Naive thymus-derived CD8-positive, alpha-beta T cell (primary cell): ENCODE measurements around the gene SPATS2L. TPM values are rescaled to one million over a fixed set of nuclear protein-coding genes. Genes with fewer than 3 reads are reported as not detected.

ENCODE experiments used
- ATAC-seq, 2 donors: fragments of 150-1000 bp; cut with Tn5 transposase in 1 of 2; sonication (Bioruptor Pico), chemical (Tn5 transposase) in 1 of 2; 1 replicate in 1 of 2; 2 replicates in 1 of 2; pipeline ENCODE4 v1.10.0; 2021; ENCODE audit warnings: mild to moderate bottlenecking in 2 of 2, moderate library complexity in 2 of 2
- POLR2A ChIA-PET: fragments of 350-600 bp; sonication (Branson Sonifier 250); formaldehyde crosslinking; loops from one replicate; lab custom pipeline; 2021; ENCODE audit warnings: antibody characterized with exemption; lab: Charles Lee
- DNase-seq, 10 donors: peaks; one replicate each; pipeline versions ENCODE4 v3.0.0 to v3.0.0-alpha.2; 2020 to 2022
- H3K27ac Mint-ChIP-seq, 10 donors: one replicate each; pipeline ENCODE4 v1.8.0; 2020 to 2022; ENCODE audit warnings: mild to moderate bottlenecking in 10 of 10, mixed read lengths in 10 of 10, moderate library complexity in 4 of 10, inconsistent platforms in 1 of 10
- H3K27me3 Mint-ChIP-seq, 5 donors: one replicate each; pipeline ENCODE4 v1.8.0; 2021 to 2022; ENCODE audit warnings: mixed read lengths in 5 of 5
- H3K36me3 Mint-ChIP-seq, 3 donors: one replicate each; pipeline ENCODE4 v1.8.0; 2020 to 2022; ENCODE audit warnings: mixed read lengths in 3 of 3, mild to moderate bottlenecking in 2 of 3, inconsistent platforms in 1 of 3
- H3K4me1 Mint-ChIP-seq, 4 donors: one replicate each; pipeline ENCODE4 v1.8.0; 2021 to 2022; ENCODE audit warnings: mixed read lengths in 4 of 4
- H3K4me3 Mint-ChIP-seq, 10 donors: one replicate each; pipeline ENCODE4 v1.8.0; 2020 to 2022; ENCODE audit warnings: mild to moderate bottlenecking in 10 of 10, mixed read lengths in 10 of 10, moderate library complexity in 6 of 10, inconsistent platforms in 1 of 10
- H3K9me3 Mint-ChIP-seq, 9 donors: one replicate each; pipeline ENCODE4 v1.8.0; 2020 to 2022; ENCODE audit warnings: mixed read lengths in 9 of 9, mild to moderate bottlenecking in 3 of 9, inconsistent platforms in 1 of 9, moderate library complexity in 1 of 9
- polyA plus RNA-seq, 3 donors: library from polyadenylated mRNA; unstranded; fragments of 300-500 nt; fragmentation: Illumina TruSeq; gene quantifications; one replicate each; pipeline ENCODE4 v1.2.3, GENCODE V29; 2021
- total RNA-seq, 8 experiments: library from RNA in 2 of 8; stranded (reverse) in 2 of 8; gene quantifications; one replicate each; pipeline ENCODE4 v1.2.3 and lab custom pipeline; 2021 to 2026

Gene SPATS2L
- total and polyA plus RNA-seq, 5 experiments from 2014 or later, result 0.97 to 2.6 (median 1.4) TPM

DNA sequence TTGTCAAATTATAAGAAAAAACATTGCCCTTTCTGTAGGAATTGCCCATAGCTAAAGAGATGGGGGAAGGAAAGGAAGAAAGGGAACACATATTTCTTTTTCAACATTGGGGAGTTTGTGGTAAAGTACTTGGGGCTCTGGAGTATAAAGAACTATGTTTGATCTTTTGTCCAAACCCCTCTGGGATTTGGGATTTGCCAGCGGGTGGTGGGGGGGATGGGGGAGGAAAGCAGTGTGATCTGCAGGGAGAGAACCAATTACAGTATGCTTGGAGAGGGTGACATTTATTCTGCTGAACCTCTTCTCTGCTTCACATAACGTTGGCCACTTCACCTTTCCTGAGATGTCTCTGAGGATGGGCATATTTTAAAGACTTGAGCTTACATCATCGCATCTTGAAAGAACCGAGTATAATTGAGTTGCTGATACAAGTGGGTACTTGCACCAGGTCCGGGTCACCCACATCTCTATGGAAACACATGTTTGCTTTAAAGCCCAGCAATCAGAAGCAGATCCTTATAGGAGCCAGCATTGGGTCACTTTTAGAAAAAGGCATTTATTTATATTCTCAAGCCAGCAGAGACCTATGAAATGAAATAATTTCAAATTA lies 73.1 kb downstream of the SPATS2L start:
- no peak overlapping the region for H3K4me3 Mint-ChIP-seq
- ATAC-seq, result no peak
- no peaks in the 10 kb centered on the region for H3K27me3 Mint-ChIP-seq
- peaks cover 17 to 49% (median 38%) of the 10 kb centered on the region in 4 donors for H3K4me1 Mint-ChIP-seq
- H3K36me3 Mint-ChIP-seq, result no peaks in the 10 kb centered on the region
- H3K27ac Mint-ChIP-seq, result peak overlapping the region in 2 of 10 donors; percentile 64 to 86
- POLR2A ChIA-PET, result no interaction called here
- DNase-seq, result no peak
- H3K9me3 Mint-ChIP-seq, result no peaks in the 10 kb centered on the region

- Mint-ChIP-seq H3K4me3 (no peak overlapping the region), H3K27ac (peak overlapping the region in 3 of 10 donors; percentile 22 to 86 (median 36)), H3K9me3 (no peaks in the 10 kb centered on the region), H3K27me3 (no peaks in the 10 kb centered on the region), H3K36me3 (no peaks in the 10 kb centered on the region), H3K4me1 (peaks cover 14 to 45% (median 34%) of the 10 kb centered on the region in 4 donors)
- no peak for ATAC-seq
- DNase-seq, result no peak
- POLR2A ChIA-PET, result no interaction called here
Measured at GRCh38 chr2:200380091-200380561, 73.6 kb downstream of the SPATS2L start.

- no peak for DNase-seq
- Mint-ChIP-seq H3K27ac (peak overlapping the region in 7 of 10 donors; percentile 6 to 86 (median 36)), H3K4me3 (no peak overlapping the region), H3K4me1 (peaks cover 13 to 37% (median 27%) of the 10 kb centered on the region in 4 donors), H3K9me3 (no peaks in the 10 kb centered on the region), H3K36me3 (no peaks in the 10 kb centered on the region), H3K27me3 (no peaks in the 10 kb centered on the region)
- ATAC-seq, result no peak
- POLR2A ChIA-PET, result no interaction called here
Measured at GRCh38 chr2:200380833-200381542, 74.5 kb downstream of the SPATS2L start.

DNA sequence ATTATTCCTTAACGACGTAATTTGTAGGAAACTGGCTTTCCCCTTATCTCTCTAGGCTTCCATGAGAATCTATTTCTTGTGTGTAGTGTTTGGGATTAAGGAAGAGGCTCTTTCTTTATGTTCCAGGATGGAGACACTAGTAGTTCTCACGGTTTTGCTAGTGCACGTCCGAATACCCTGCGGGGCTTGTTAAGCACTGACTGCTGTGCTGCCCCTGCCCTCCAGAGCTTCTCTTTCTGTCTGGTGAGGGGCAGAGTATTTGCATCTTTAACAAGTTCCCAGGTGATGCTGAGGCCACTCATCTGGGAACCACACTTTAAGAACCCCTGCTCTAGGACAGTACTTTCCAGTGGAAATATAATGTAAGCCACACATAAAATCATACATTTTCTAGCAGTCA lies 76.4 kb downstream of the SPATS2L start:
- Mint-ChIP-seq H3K27me3 (no peaks in the 10 kb centered on the region), H3K4me1 (peaks cover 8 to 22% (median 14%) of the 10 kb centered on the region in 4 donors), H3K9me3 (no peaks in the 10 kb centered on the region), H3K27ac (peak overlapping the region in 1 of 10 donors; percentile 84), H3K36me3 (no peaks in the 10 kb centered on the region), H3K4me3 (no peak overlapping the region)
- POLR2A ChIA-PET, result interaction anchor here (1.0 kb wide), 1 partner anchor 8 kb away, joined by 3 read pairs; no protein-coding TSS in a partner anchor
- DNase-seq (no peak), ATAC-seq (no peak)

DNA sequence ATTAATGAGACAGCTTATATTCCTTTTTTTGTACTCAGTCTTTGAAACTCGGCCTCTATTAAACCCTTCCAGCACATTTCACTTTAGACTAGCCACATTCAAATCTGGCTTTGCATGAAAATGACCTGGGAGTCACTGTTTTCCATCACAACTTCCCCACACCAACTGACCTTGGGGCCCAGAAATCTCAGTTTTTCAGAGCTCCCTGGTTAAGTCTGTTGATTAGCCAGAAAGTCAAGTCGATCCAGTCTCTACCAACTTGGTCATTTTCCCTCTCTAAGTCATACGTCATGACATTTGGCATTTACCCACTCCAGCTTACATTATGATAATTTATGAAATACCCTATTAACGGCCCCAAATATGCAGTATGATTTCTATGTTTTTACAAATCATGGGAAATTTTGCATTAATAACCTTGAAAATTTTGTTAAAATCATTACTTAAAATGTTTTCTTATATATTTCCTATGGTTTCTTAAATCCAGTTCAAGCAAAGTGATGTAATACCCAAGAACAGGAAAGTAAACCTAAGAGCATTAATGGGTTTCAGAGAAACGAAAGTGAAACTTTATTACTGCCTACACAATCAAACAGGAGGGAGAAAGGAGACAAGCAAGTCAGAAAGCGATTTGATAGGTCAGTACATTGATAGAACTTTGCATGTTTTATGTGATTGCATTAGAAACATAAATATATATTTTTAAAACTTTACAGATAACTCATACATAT lies 77.1 kb downstream of the SPATS2L start:
- Mint-ChIP-seq H3K36me3 (no peaks in the 10 kb centered on the region), H3K9me3 (no peaks in the 10 kb centered on the region), H3K4me3 (peak overlapping the region; percentile 1 to 81 (median 58)), H3K4me1 (peaks cover 8 to 22% (median 13%) of the 10 kb centered on the region in 4 donors), H3K27me3 (no peaks in the 10 kb centered on the region), H3K27ac (peak overlapping the region in 9 of 10 donors; percentile 0 to 97 (median 43))
- POLR2A ChIA-PET, result interaction anchor here (1.0 kb wide), 1 partner anchor 9 kb away, joined by 3 read pairs; no protein-coding TSS in a partner anchor
- ATAC-seq, result peak; percentile 80 to 85
- DNase-seq, result peak in 3 of 10 donors; percentile 32 to 40 (median 39)

GRCh38 chr2:200385063-200385635 lies 78.7 kb downstream of the SPATS2L start:
- H3K27ac Mint-ChIP-seq, result peak overlapping the region in 2 of 10 donors; percentile 11 to 54

DNA sequence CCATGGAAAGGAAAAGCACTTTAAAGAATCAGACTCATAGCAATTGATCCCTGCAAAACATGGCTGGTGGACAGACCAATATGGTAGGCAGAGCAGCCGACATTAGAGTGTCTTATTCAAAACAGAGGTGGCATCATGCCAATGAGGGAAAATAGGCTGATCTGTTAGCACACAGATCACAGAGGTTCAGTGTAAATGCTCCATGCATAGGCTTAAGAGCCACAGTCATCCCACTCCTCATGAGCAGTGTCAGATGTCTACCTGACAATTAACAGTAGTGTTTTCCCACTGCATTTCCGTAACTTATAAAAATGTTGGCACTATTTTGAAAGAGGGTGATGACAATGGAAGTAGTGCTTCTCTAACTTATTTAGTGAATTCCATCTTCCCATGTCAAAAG lies 86.7 kb downstream of the SPATS2L start:
- Mint-ChIP-seq H3K27ac (no peak overlapping the region), H3K27me3 (peaks cover 0 to 2% (median 0%) of the 10 kb centered on the region in 5 donors), H3K9me3 (no peaks in the 10 kb centered on the region), H3K4me3 (no peak overlapping the region), H3K36me3 (peaks cover 0 to 6% (median 5%) of the 10 kb centered on the region in 3 donors), H3K4me1 (peaks cover 0 to 2% (median 0%) of the 10 kb centered on the region in 4 donors)
- ATAC-seq, result no peak
- DNase-seq, result no peak
- POLR2A ChIA-PET, result no interaction called here

More at GRCh38 chr2:200385063-200385635, 78.7 kb downstream of the SPATS2L start:
- Mint-ChIP-seq H3K4me3 (peak overlapping the region in 1 of 10 donors; percentile 26), H3K27me3 (no peaks in the 10 kb centered on the region), H3K9me3 (no peaks in the 10 kb centered on the region), H3K4me1 (peaks cover 8 to 22% (median 13%) of the 10 kb centered on the region in 4 donors), H3K36me3 (peaks cover 0 to 2% (median 2%) of the 10 kb centered on the region in 3 donors)
- no peak for DNase-seq
- ATAC-seq, result no peak
- POLR2A ChIA-PET, result interaction anchor here (0.6 kb wide), 2 partner anchors 541 to 1876 kb away, joined by 3 to 4 read pairs; no protein-coding TSS in a partner anchor

DNA sequence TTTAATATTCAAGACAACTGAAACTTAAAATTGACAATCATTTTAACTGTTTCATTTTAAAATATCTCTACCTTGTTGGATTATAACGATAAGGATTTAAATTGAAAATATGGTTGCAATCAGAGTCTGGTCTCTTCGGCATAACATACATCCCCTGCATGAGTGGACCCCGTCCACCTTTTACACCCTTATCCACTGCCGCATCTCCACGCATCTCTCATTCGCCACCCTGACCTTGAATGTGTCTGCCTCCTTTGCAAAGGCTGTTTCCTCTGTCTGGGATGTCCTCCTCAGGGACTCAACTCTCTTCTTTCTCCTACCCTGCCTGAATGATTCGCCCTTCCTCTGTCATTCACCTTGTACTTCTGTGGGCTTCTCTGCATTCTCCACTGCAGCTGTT lies 87.6 kb downstream of the SPATS2L start:
- no peak for DNase-seq
- no peak overlapping the region for H3K4me3 Mint-ChIP-seq
- H3K27me3 Mint-ChIP-seq, result peaks cover 0 to 2% (median 0%) of the 10 kb centered on the region in 5 donors
- peaks cover 0 to 2% (median 0%) of the 10 kb centered on the region in 4 donors for H3K4me1 Mint-ChIP-seq
- H3K27ac Mint-ChIP-seq, result no peak overlapping the region
- peaks cover 0 to 6% (median 5%) of the 10 kb centered on the region in 3 donors for H3K36me3 Mint-ChIP-seq
- no peaks in the 10 kb centered on the region for H3K9me3 Mint-ChIP-seq
- ATAC-seq, result no peak
- POLR2A ChIA-PET, result no interaction called here

DNA sequence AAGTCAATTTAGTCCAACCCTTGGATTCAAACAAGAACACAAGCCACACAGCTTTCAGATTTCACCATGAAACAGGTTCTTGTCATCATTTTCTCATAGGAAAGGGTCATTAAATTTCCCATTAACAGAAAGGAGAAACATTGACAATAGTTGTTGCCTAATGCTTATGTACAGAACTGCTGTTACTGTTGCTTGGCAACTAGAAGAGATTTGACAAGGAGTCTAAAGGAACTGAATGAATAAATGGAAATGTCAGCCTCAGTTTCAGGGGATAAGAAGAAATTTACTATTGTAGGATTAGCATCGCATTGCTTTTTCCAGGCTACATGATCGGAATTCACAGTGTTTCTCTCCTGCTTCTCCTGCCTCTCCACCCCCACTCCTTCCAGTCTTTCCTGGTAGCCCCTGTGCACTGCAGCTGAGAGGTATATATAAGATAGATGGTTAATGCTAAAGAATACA lies 90.3 kb downstream of the SPATS2L start:
- H3K4me3 Mint-ChIP-seq, result no peak overlapping the region
- POLR2A ChIA-PET, result no interaction called here
- H3K27me3 Mint-ChIP-seq, result peaks cover 0 to 2% (median 0%) of the 10 kb centered on the region in 5 donors
- H3K36me3 Mint-ChIP-seq, result no peaks in the 10 kb centered on the region
- peaks cover 0 to 2% (median 0%) of the 10 kb centered on the region in 4 donors for H3K4me1 Mint-ChIP-seq
- H3K27ac Mint-ChIP-seq, result no peak overlapping the region
- ATAC-seq (no peak), DNase-seq (no peak)
- H3K9me3 Mint-ChIP-seq, result no peaks in the 10 kb centered on the region

DNA sequence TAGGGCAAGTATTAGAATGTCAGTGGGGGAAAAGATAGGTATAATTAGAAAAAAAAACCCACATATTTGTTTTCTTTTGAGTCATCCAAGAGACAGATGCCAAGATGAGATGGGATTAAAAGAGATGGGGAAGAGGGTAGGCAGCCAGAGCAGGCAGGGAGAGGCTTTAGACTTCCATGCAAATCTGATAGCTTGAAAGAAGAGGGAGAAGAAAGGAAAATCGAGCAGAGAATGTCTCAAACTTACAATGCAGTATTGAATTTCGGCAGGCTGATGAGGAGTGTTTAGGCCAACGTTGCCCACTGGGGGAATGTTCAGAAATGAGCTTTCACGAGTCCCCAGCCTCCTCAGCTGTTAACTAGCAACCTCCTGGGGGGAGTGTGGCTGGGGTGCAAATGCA lies 91.3 kb downstream of the SPATS2L start:
- ATAC-seq (no peak), DNase-seq (no peak)
- peaks cover 0 to 2% (median 0%) of the 10 kb centered on the region in 4 donors for H3K4me1 Mint-ChIP-seq
- H3K4me3 Mint-ChIP-seq, result no peak overlapping the region
- POLR2A ChIA-PET, result interaction anchor here (0.6 kb wide), 1 partner anchor 1966 kb away, joined by 3 read pairs; no protein-coding TSS in a partner anchor
- peaks cover 0 to 2% (median 0%) of the 10 kb centered on the region in 5 donors for H3K27me3 Mint-ChIP-seq
- H3K36me3 Mint-ChIP-seq, result no peaks in the 10 kb centered on the region
- H3K27ac Mint-ChIP-seq, result no peak overlapping the region
- no peaks in the 10 kb centered on the region for H3K9me3 Mint-ChIP-seq

- Mint-ChIP-seq H3K27ac (no peak overlapping the region), H3K4me3 (no peak overlapping the region), H3K9me3 (no peaks in the 10 kb centered on the region), H3K27me3 (peaks cover 0 to 2% (median 0%) of the 10 kb centered on the region in 5 donors), H3K36me3 (no peaks in the 10 kb centered on the region), H3K4me1 (peaks cover 0 to 2% (median 1%) of the 10 kb centered on the region in 4 donors)
- POLR2A ChIA-PET, result no interaction called here
- ATAC-seq, result no peak
- no peak for DNase-seq
Measured at GRCh38 chr2:200399046-200399445, 92.6 kb downstream of the SPATS2L start.

DNA sequence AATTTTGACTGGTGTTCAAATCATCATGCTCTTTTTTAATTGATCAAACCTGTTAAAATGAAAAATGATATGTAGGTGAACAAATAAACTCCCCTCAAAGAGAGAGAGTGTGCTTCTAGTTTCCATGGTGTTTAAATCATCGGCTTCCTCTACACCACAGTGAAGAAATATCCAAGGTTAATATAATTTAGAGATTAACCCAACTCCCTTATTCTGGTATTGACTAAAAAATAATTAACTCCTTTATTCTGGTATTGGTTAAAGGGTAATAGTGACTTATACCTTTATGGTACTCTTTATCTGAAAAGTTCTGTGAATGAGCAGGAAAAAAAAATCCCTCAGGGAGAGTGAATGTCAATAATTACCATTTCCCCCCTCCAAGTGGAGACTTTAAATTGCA lies 93.1 kb downstream of the SPATS2L start:
- DNase-seq (no peak), ATAC-seq (no peak)
- no peak overlapping the region for H3K4me3 Mint-ChIP-seq
- H3K27ac Mint-ChIP-seq, result no peak overlapping the region
- peaks cover 0 to 5% (median 0%) of the 10 kb centered on the region in 4 donors for H3K4me1 Mint-ChIP-seq
- H3K27me3 Mint-ChIP-seq, result peaks cover 0 to 2% (median 0%) of the 10 kb centered on the region in 5 donors
- no peaks in the 10 kb centered on the region for H3K9me3 Mint-ChIP-seq
- no peaks in the 10 kb centered on the region for H3K36me3 Mint-ChIP-seq
- POLR2A ChIA-PET, result no interaction called here
